ENCODE measurements around the gene TFCP2. TPM values are rescaled to one million over a fixed set of nuclear protein-coding genes. Genes with fewer than 3 reads are reported as not detected.
A peak's percentile ranks its signal among the peaks of the same experiment; 100 is the strongest.

Gene TFCP2
- total and polyA plus RNA-seq, 2 donors from 2014 or later = 15.2 to 31.2 TPM

- no peak overlapping the region for H3K9ac ChIP-seq (ENCODE audit: low read length in 3 of 3)
- DNase-seq (no peak), FAIRE-seq (no peak)
- H3K27ac ChIP-seq (ENCODE audit: low read depth in 2 of 2, low read length in 2 of 2) = peak overlapping the region in 1 of 2 donors; percentile 41
- H3K4me1 ChIP-seq (ENCODE audit: control insufficient read depth in 2 of 3, insufficient read depth in 2 of 3, low read depth in 1 of 3, low read length in 3 of 3) = peaks cover 0 to 6% (median 6%) of the 10 kb centered on the region in 3 donors
- no peaks in the 10 kb centered on the region for H3K27me3 ChIP-seq (ENCODE audit: control insufficient read depth, insufficient read depth, low read length)
- intact Hi-C loops (cut with DNase I) = no loop called here
- no peaks in the 10 kb centered on the region for H3K9me3 ChIP-seq (ENCODE audit: control insufficient read depth in 2 of 3, insufficient read depth in 1 of 3, low read length in 3 of 3)
- H3K36me3 ChIP-seq (ENCODE audit: control insufficient read depth in 2 of 3, insufficient read depth in 3 of 3, low read length in 3 of 3) = peaks cover 2 to 47% (median 44%) of the 10 kb centered on the region in 3 donors
- no peak for TF ChIP-seq CTCF (IDR thresholded peaks at IDR 0.05; ENCODE audit: borderline replicate concordance, extremely low read depth, insufficient read depth)
- H3K4me3 ChIP-seq (ENCODE audit: low read length in 3 of 3) = no peak overlapping the region
Measured at GRCh38 chr12:51062631-51063397, 110.1 kb downstream of the TFCP2 start.

- DNase-seq (no peak), FAIRE-seq (no peak)
- Histone ChIP-seq H3K27me3 (ENCODE audit: control insufficient read depth, insufficient read depth, low read length) (no peaks in the 10 kb centered on the region), H3K4me1 (ENCODE audit: control insufficient read depth in 2 of 3, insufficient read depth in 2 of 3, low read depth in 1 of 3, low read length in 3 of 3) (peaks cover 0 to 6% (median 6%) of the 10 kb centered on the region in 3 donors), H3K9me3 (ENCODE audit: control insufficient read depth in 2 of 3, insufficient read depth in 1 of 3, low read length in 3 of 3) (no peaks in the 10 kb centered on the region), H3K9ac (ENCODE audit: low read length in 3 of 3) (no peak overlapping the region), H3K4me3 (ENCODE audit: low read length in 3 of 3) (no peak overlapping the region), H3K27ac (ENCODE audit: low read depth in 2 of 2, low read length in 2 of 2) (no peak overlapping the region), H3K36me3 (ENCODE audit: control insufficient read depth in 2 of 3, insufficient read depth in 3 of 3, low read length in 3 of 3) (peaks cover 4 to 55% (median 34%) of the 10 kb centered on the region in 3 donors)
- intact Hi-C loops (cut with DNase I) = no loop called here
- TF ChIP-seq CTCF (IDR thresholded peaks at IDR 0.05; ENCODE audit: borderline replicate concordance, extremely low read depth, insufficient read depth) = no peak
Measured at GRCh38 chr12:51059086-51059485, 113.8 kb downstream of the TFCP2 start.

GRCh38 chr12:51056242-51056641 is 116.7 kb downstream of the TFCP2 start:
- intact Hi-C loops (cut with DNase I) = no loop called here
- FAIRE-seq (no peak), DNase-seq (no peak)
- H3K36me3 ChIP-seq (ENCODE audit: control insufficient read depth in 2 of 3, insufficient read depth in 3 of 3, low read length in 3 of 3) = peaks cover 4 to 56% (median 27%) of the 10 kb centered on the region in 3 donors
- no peak overlapping the region for H3K4me3 ChIP-seq (ENCODE audit: low read length in 3 of 3)
- H3K27me3 ChIP-seq (ENCODE audit: control insufficient read depth, insufficient read depth, low read length) = no peaks in the 10 kb centered on the region
- H3K4me1 ChIP-seq (ENCODE audit: control insufficient read depth in 2 of 3, insufficient read depth in 2 of 3, low read depth in 1 of 3, low read length in 3 of 3) = no peaks in the 10 kb centered on the region
- no peak for TF ChIP-seq CTCF (IDR thresholded peaks at IDR 0.05; ENCODE audit: borderline replicate concordance, extremely low read depth, insufficient read depth)
- H3K9ac ChIP-seq (ENCODE audit: low read length in 3 of 3) = no peak overlapping the region
- H3K9me3 ChIP-seq (ENCODE audit: control insufficient read depth in 2 of 3, insufficient read depth in 1 of 3, low read length in 3 of 3) = no peaks in the 10 kb centered on the region
- no peak overlapping the region for H3K27ac ChIP-seq (ENCODE audit: low read depth in 2 of 2, low read length in 2 of 2)
